Measurements from ENCODE around the gene GABRD. TPM values are rescaled to one million over a fixed set of nuclear protein-coding genes. Genes with fewer than 3 reads are reported as not detected.
A peak's percentile ranks its signal among the peaks of the same experiment; 100 is the strongest.

The GABRD gene, protein sequence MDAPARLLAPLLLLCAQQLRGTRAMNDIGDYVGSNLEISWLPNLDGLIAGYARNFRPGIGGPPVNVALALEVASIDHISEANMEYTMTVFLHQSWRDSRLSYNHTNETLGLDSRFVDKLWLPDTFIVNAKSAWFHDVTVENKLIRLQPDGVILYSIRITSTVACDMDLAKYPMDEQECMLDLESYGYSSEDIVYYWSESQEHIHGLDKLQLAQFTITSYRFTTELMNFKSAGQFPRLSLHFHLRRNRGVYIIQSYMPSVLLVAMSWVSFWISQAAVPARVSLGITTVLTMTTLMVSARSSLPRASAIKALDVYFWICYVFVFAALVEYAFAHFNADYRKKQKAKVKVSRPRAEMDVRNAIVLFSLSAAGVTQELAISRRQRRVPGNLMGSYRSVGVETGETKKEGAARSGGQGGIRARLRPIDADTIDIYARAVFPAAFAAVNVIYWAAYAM
- total RNA-seq (not detected in 2 replicates), polyA plus RNA-seq (not detected in 2 replicates), polyA minus RNA-seq (not detected in 2 replicates), Bru-seq, nascent RNA (percentile 7 among the genes with signal in this experiment), BruChase-seq, experiment 1, labeled RNA remaining after a 6-hour chase (not detected), BruChase-seq, experiment 2, labeled RNA remaining after a 2-hour chase (not detected)
- polyA plus RNA-seq (2011; cell fraction: cytosol; rRNA removed): not detected in 2 replicates
- not detected in 2 replicates for polyA plus RNA-seq (2011; cell fraction: nucleus; rRNA removed)
- polyA plus RNA-seq (2012): not detected in 2 replicates
- polyA minus RNA-seq (2011; cell fraction: cytosol; rRNA and poly(A)+ RNA removed): not detected
- not detected in 2 replicates for polyA minus RNA-seq (2011; cell fraction: nucleus; rRNA and poly(A)+ RNA removed)
- long read RNA-seq: 0 reads

GRCh38 chr1:2019172-2019543 lies at the start of gene GABRD:
TSS of gene GABRD (plus strand) at chr1:2019345. CDS start at chr1:2019424, 79 bp downstream.
- ChIA-PET CTCF (interaction anchor here (0.7 to 2.4 kb wide), 3 partner anchors 26 to 155 kb away, joined by 3 to 9 read pairs (median 3); no protein-coding TSS in a partner anchor), POLR2A (no interaction called here)
- no peak for FAIRE-seq
- Histone ChIP-seq H3K4me3 (replicated peaks in 1 of 3; ENCODE audit: insufficient read depth in 1 of 3, low read depth in 1 of 3, low read length in 3 of 3) (no peak within 1 kb of the TSS), H3K9ac (replicated peaks; ENCODE audit: extremely low read depth, insufficient read depth, low read length) (no peak within 1 kb of the TSS), H3K79me2 (ENCODE audit: control insufficient read depth, insufficient read depth, low read length) (no peaks in the 10 kb centered on the region), H3K27me3 (ENCODE audit: control insufficient read depth in 2 of 2, insufficient read depth in 2 of 2, low read length in 2 of 2) (peaks cover 24 to 27% of the 10 kb centered on the region in 2 experiments), H4K20me1 (replicated peaks; ENCODE audit: control insufficient read depth, extremely low read depth, insufficient read depth, low read length) (no peaks in the 10 kb centered on the region), H2AFZ (ENCODE audit: low read depth, low read length) (no peak within 1 kb of the TSS), H3K9me1 (replicated peaks; ENCODE audit: control insufficient read depth, extremely low read depth, insufficient read depth, low read length) (no peaks in the 10 kb centered on the region), H3K27ac (ENCODE audit: insufficient read depth, low read depth, low read length) (no peak within 1 kb of the TSS), H3K36me3 (ENCODE audit: control insufficient read depth in 2 of 2, extremely low read depth in 1 of 2, insufficient read depth in 2 of 2, low read length in 2 of 2) (no peaks in the 10 kb centered on the region), H3K4me1 (ENCODE audit: control insufficient read depth, extremely low read depth, insufficient read depth, low read length) (no peaks in the 10 kb centered on the region), H3K4me2 (ENCODE audit: insufficient read depth, low read length) (no peak within 1 kb of the TSS), H3K9me3 (replicated peaks; ENCODE audit: control insufficient read depth, insufficient read depth, low read length) (no peaks in the 10 kb centered on the region)
- TF ChIP-seq CTCF (IDR thresholded peaks at IDR 0.05; ENCODE audit: extremely low read depth in 1 of 2, insufficient read depth in 1 of 2, low read depth in 1 of 2, low read length in 2 of 2) (no peak), MYC (IDR thresholded peaks at IDR 0.05; ENCODE audit: low read depth, low read length) (no peak), POLR2A (IDR thresholded peaks at IDR 0.05; ENCODE audit: low read depth, low read length) (no peak), FOS (IDR thresholded peaks at IDR 0.05; ENCODE audit: borderline replicate concordance, insufficient read depth, low read length) (no peak)
- TF ChIP-seq, protein P1, sequence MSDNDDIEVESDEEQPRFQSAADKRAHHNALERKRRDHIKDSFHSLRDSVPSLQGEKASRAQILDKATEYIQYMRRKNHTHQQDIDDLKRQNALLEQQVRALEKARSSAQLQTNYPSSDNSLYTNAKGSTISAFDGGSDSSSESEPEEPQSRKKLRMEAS (IDR thresholded peaks at IDR 0.05; ENCODE audit: insufficient read depth, insufficient read length): no peak
- no peak for DNase-seq (ENCODE audit: low read depth, low spot score)
- dilution Hi-C loops (cut with MboI; ENCODE audit: extremely low pct_ligation_motif_present, low sequenced_read_pairs): no loop called here
- intact Hi-C loops (cut with micrococcal nuclease): no loop called here
- BruUV-seq (replicated peaks): no TSS peak

Measured in endothelial cell of umbilical vein (primary cell).